HEK293 (cell line): ENCODE data around the gene NAT8L.
A peak's percentile ranks its signal among the peaks of the same experiment; 100 is the strongest.

Experiments used
- CTCF ChIA-PET: fragments of 350-600 bp; formaldehyde crosslinking; extraction: SDS; loops from one replicate; lab custom pipeline; 2021; ENCODE audit warnings: antibody characterized with exemption; lab: Yijun Ruan, JAX
- POLR2A ChIA-PET: fragments of 300-600 bp; formaldehyde crosslinking; extraction: SDS; loops from one replicate; lab custom pipeline; 2020; ENCODE audit warnings: antibody characterized with exemption, inconsistent platforms; lab: Yijun Ruan, JAX
- H3K27ac ChIP-seq: fragments of 200-500 bp; sonication (Bioruptor generic); 2 replicates; pipeline ENCODE4 v1.5.1; 2014; ENCODE audit warnings: low read depth, low read length, control low read depth, inconsistent platforms; ENCODE audit errors: extremely low read depth
- H3K36me3 ChIP-seq, 2 experiments: fragments of 200-500 bp in 1 of 2; sonication (Bioruptor generic) in 1 of 2; 1 replicate in 1 of 2; 2 replicates in 1 of 2; pipeline ENCODE4 v1.5.1; 2014 to 2017; ENCODE audit warnings: inconsistent platforms in 2 of 2, low read length in 2 of 2; ENCODE audit not compliant: control insufficient read depth in 2 of 2, insufficient read depth in 1 of 2
- H3K4me1 ChIP-seq: fragments of 200-500 bp; sonication (Bioruptor generic); 2 replicates; pipeline ENCODE4 v1.5.1; 2014; ENCODE audit warnings: mild to moderate bottlenecking, low read length, inconsistent platforms; ENCODE audit not compliant: control insufficient read depth, insufficient read depth
- H3K4me3 ChIP-seq: 2 replicates; pipeline ENCODE4 v1.5.1; 2011; ENCODE audit warnings: low read depth, mild to moderate bottlenecking, control low read depth, low read length, moderate library complexity
- H3K9me3 ChIP-seq: fragments of 200-500 bp; sonication (Bioruptor generic); 2 replicates; pipeline ENCODE4 v1.5.1; 2014; ENCODE audit warnings: low read depth, low read length, inconsistent platforms; ENCODE audit not compliant: control insufficient read depth, insufficient read depth
- CTCF ChIP-seq: fragments of 450-650 bp; formaldehyde crosslinking; IDR thresholded peaks from 2 replicates; pipeline ENCODE4 v1.5.1; 2016; ENCODE audit warnings: missing biosample characterization, missing genetic modification characterization
- FEZF1 ChIP-seq: fragments of 450-650 bp; formaldehyde crosslinking; IDR thresholded peaks from 2 replicates; pipeline ENCODE4 v1.5.1; 2016; ENCODE audit warnings: missing biosample characterization, missing genetic modification characterization
- HOXA7 ChIP-seq: sonication (generic); formaldehyde crosslinking; IDR thresholded peaks from 2 replicates; pipeline ENCODE4 v1.8.1; 2022; ENCODE audit warnings: missing genetic modification reagents, borderline replicate concordance
- KLF10 ChIP-seq: fragments of 450-650 bp; IDR thresholded peaks from 2 replicates; pipeline ENCODE4 v1.5.1; 2018; ENCODE audit warnings: missing biosample characterization, mild to moderate bottlenecking, missing genetic modification characterization
- KLF7 ChIP-seq: fragments of 450-650 bp; formaldehyde crosslinking; IDR thresholded peaks from 2 replicates; pipeline ENCODE4 v1.5.1; 2016; ENCODE audit warnings: missing biosample characterization, missing genetic modification characterization, borderline replicate concordance
- PBX3 ChIP-seq: sonication (generic); formaldehyde crosslinking; IDR thresholded peaks from 2 replicates; pipeline ENCODE4 v1.8.1; 2022; ENCODE audit warnings: mild to moderate bottlenecking, moderate library complexity, missing genetic modification reagents
- SALL2 ChIP-seq: fragments of 450-650 bp; formaldehyde crosslinking; IDR thresholded peaks from 2 replicates; pipeline ENCODE4 v1.5.0; 2017; ENCODE audit warnings: missing biosample characterization, mild to moderate bottlenecking, missing genetic modification characterization, borderline replicate concordance
- ZFHX2 ChIP-seq: fragments of 450-650 bp; formaldehyde crosslinking; conservative IDR thresholded peaks from 2 replicates; pipeline ENCODE4 v1.5.1; 2016; ENCODE audit warnings: missing biosample characterization, missing genetic modification characterization
- ZFP69B ChIP-seq: fragments of 450-650 bp; formaldehyde crosslinking; IDR thresholded peaks from 2 replicates; pipeline ENCODE4 v1.5.1; 2016; ENCODE audit warnings: missing biosample characterization, missing genetic modification characterization
- ZNF280C ChIP-seq: fragments of 450-650 bp; formaldehyde crosslinking; IDR thresholded peaks from 2 replicates; pipeline ENCODE4 v1.5.1; 2016; ENCODE audit warnings: missing biosample characterization, missing genetic modification characterization
- ZNF561 ChIP-seq: fragments of 450-650 bp; IDR thresholded peaks from 2 replicates; pipeline ENCODE4 v1.5.1; 2018; ENCODE audit warnings: missing biosample characterization, missing genetic modification characterization, borderline replicate concordance
- ZNF571 ChIP-seq: fragments of 450-650 bp; formaldehyde crosslinking; IDR thresholded peaks from 2 replicates; pipeline ENCODE4 v1.5.0; 2017; ENCODE audit warnings: missing biosample characterization, missing genetic modification characterization
- ZNF621 ChIP-seq: fragments of 450-650 bp; formaldehyde crosslinking; IDR thresholded peaks from 2 replicates; pipeline ENCODE4 v1.5.1; 2017; ENCODE audit warnings: missing biosample characterization, missing genetic modification characterization
- ZNF623 ChIP-seq: fragments of 450-650 bp; formaldehyde crosslinking; IDR thresholded peaks from 2 replicates; pipeline ENCODE4 v1.5.1; 2016; ENCODE audit warnings: missing biosample characterization, missing genetic modification characterization
- ZNF677 ChIP-seq: fragments of 450-650 bp; IDR thresholded peaks from 2 replicates; pipeline ENCODE4 v1.5.0; 2018; ENCODE audit warnings: missing biosample characterization, mild to moderate bottlenecking, missing genetic modification characterization, moderate library complexity
- ZNF768 ChIP-seq: fragments of 450-650 bp; formaldehyde crosslinking; IDR thresholded peaks from 2 replicates; pipeline ENCODE4 v1.5.1; 2018; ENCODE audit warnings: missing biosample characterization, mild to moderate bottlenecking, missing genetic modification characterization
- ZNF792 ChIP-seq: fragments of 450-650 bp; formaldehyde crosslinking; IDR thresholded peaks from 2 replicates; pipeline ENCODE4 v1.5.1; 2016; ENCODE audit warnings: missing biosample characterization, missing genetic modification characterization

Gene NAT8L

GRCh38 chr4:2046031-2046961 lies 12.8 kb upstream of the NAT8L start (continued):
- TF ChIP-seq ZNF792 (tag by site-specific recombination), result no peak
- TF ChIP-seq ZNF623 (tag by site-specific recombination), result peak; percentile 79
- no peak for TF ChIP-seq SALL2
- no peak for TF ChIP-seq KLF7 (tag by site-specific recombination)
- TF ChIP-seq HOXA7, result no peak
- 0 out of 2 replicates have a peak, but pooled peaks have one; percentile 9 for TF ChIP-seq ZFHX2 (tag by site-specific recombination)
- no peak for TF ChIP-seq KLF10
- TF ChIP-seq ZNF280C (tag by site-specific recombination), result no peak

- POLR2A ChIA-PET, result no interaction called here
- Histone ChIP-seq H3K4me3 (no peak overlapping the region), H3K27ac (no peak overlapping the region), H3K36me3 (peaks cover 0 to 6% of the 10 kb centered on the region in 2 experiments; a peak in 1 of 3 replicates), H3K9me3 (no peaks in the 10 kb centered on the region), H3K4me1 (no peaks in the 10 kb centered on the region)
- no peak for TF ChIP-seq ZNF768
- TF ChIP-seq PBX3 (CRISPR knock-in tag), result no peak
- no peak for TF ChIP-seq CTCF (tag by site-specific recombination)
- no peak for TF ChIP-seq ZNF677 (tag by site-specific recombination)
- no peak for TF ChIP-seq ZNF571
- TF ChIP-seq FEZF1 (tag by site-specific recombination), result no peak
- TF ChIP-seq ZNF561 (tag by site-specific recombination), result no peak
- no peak for TF ChIP-seq ZFP69B (tag by site-specific recombination)
- no peak for TF ChIP-seq ZNF621
- CTCF ChIA-PET, result no interaction called here
Measured at GRCh38 chr4:2047031-2047660, 12.0 kb upstream of the NAT8L start.
